HG03064 (cell line): Measurements from ENCODE around the gene IQGAP3.
A peak's percentile ranks its signal among the peaks of the same experiment; 100 is the strongest.
"Not testable (repeated sequence)": the region's sequence is repeated elsewhere in the genome, so short reads cannot be mapped to it uniquely, and the experiment has no call there.

ENCODE experiments used
- ATAC-seq: cut with Tn5 transposase; IDR thresholded peaks from one replicate; pipeline ENCODE4 v1.9.1; 2021; ENCODE audit warnings: low read depth; ENCODE audit not compliant: unreplicated experiment

IQGAP3 gene

DNA sequence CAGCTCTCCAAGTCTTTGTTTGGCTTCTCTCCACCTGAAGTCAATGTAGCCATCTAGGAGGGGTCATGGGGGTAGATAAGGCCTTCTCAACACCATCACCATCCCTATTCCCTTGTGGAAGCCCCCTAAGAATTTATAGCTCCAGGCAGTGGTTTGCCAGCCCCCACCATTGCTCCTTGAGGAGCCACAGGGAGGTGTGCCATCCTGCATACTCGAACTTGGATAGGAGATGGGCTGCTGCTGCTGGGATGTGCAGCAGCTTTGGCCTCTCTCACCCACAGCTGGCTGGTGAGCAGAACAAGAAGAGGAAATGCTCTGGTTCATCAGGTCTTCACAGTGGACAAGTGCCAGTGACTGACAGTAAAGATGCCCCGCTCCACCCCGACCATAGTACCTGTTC lies 24.1 kb upstream of the IQGAP3 start:
- ATAC-seq = no peak

GRCh38 chr1:156595016-156595415 lies 22.7 kb upstream of the IQGAP3 start:
- ATAC-seq = no peak

DNA sequence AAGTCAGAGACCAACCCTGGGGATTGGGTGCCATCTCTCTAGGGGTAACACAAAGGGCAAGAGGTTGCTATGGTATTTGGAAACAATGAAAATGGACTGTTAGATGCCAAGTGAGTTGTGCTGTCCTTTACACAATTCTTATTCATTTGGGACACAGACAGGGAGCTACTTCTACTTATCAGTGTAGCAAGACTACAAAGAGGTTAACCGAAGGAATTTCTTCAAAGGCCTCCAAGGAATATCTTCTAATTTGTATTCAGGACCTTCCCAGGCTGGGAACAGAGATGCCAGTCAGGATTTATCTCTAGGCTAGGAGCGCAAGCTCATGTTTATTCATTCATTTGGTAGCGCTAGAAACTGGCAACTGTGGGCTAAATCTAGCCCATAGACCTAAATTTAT lies 21.8 kb upstream of the IQGAP3 start:
- ATAC-seq = no peak

DNA sequence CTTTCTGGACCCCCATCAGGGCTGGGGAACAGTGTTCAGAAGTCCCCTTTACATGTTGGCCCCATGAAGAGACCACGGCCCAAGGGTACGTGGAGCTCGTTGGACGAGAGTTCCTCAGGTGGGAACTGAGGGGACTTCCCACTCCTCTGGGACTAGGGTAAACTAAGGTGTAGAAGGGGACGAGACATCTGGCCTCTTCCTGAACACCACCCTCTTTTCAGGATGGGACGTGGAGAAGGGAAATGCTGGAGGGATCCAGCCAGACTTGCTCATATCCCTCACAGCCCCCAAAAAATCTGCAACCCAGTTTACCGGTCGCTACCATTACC lies 21.3 kb upstream of the IQGAP3 start:
- no peak for ATAC-seq

- no peak for ATAC-seq
Observed at GRCh38 chr1:156592910-156593660, 20.7 kb upstream of the IQGAP3 start.

GRCh38 chr1:156592158-156592909 lies 20.0 kb upstream of the IQGAP3 start:
- ATAC-seq = no peak

- ATAC-seq = peak; percentile 91
Observed at GRCh38 chr1:156591432-156592157, 19.2 kb upstream of the IQGAP3 start, which contains the start of gene NAXE. Gene NAXE, plus strand, starts transcription at chr1:156591776. Its CDS starts 29 bp downstream, at chr1:156591805.

DNA sequence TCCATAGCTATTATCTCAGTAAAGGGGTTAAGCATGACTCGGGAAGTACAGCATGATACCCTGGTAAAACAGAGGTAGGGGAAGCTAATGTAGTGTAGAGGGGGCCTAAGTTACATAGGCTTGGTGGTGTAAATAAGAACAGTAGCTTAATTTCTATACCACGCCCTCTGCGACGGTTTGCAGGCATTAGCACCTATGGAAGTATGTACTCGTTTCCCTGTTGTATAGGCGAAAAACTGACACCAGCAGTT lies 18.7 kb upstream of the IQGAP3 start:
- ATAC-seq = no peak

- no peak for ATAC-seq
Observed at GRCh38 chr1:156590326-156591180, 18.2 kb upstream of the IQGAP3 start.

DNA sequence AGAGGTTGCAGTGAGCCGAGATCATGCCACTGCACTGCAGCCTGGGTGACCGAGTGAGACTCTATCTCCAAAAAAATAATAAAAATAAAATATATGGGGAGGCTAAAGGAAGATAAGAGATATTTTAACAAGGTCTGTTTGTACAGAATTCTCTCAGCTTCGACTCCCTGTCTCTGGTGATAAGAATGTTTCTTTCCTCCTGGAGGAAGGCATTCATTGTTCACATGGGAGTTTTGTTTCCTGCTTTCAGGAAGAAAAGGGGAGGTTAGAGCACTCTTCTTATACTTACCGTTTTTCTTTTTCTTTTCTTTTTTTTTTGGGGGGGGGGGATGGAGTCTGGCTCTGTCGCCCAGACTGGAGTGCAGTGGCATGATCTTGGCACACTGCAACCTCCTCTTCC lies 17.2 kb upstream of the IQGAP3 start:
- no peak for ATAC-seq

- not testable (repeated sequence) for ATAC-seq
Observed at GRCh38 chr1:156587927-156588326, 15.6 kb upstream of the IQGAP3 start.

DNA sequence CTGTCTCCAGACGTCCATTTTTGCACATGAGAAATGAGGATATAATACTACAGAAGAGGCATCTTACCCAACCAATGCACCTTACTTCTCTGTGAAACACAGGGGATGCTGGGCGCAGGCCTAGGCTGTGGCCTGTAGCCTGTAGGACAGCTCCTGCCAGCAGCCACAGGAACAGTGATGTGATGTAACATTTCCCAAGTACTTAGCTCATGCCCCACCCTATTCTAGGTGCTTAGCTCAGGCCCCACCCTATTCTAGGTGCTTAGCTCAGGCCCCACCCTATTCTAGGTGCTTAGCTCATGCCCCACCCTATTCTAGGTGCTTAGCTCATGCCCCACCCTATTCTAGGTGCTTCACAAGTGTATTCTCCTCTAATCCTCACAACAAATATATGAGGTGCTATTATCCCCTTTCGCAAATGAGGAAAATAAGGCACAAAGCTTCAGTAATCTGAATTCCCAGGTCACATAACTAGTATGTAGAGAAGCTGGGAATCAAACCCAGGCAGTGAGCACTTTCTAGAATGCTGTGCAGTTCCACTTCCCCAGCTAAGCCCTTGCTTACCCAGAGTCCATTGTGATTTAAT lies 14.6 kb upstream of the IQGAP3 start:
- ATAC-seq = no peak

DNA sequence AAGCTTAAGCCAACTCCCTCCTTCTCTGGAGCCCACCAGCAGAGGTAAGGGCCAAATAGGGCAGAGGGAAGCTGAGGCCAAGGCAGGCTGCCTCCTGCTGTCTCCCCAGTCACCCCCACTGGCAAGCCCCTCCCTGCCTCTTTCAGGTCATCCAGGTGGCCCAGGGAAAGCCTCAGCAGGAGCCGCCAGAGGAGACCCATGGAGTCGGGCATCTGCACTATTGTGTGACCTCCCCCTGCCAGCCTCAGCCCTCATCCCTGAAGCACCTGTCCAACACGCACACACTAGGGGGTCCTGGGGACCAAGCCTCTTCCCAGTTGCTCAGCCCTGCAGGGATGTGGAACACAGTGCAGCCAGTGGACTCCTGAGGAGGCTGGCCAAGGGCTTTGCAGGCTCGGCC lies 14.0 kb upstream of the IQGAP3 start:
- ATAC-seq = no peak

DNA sequence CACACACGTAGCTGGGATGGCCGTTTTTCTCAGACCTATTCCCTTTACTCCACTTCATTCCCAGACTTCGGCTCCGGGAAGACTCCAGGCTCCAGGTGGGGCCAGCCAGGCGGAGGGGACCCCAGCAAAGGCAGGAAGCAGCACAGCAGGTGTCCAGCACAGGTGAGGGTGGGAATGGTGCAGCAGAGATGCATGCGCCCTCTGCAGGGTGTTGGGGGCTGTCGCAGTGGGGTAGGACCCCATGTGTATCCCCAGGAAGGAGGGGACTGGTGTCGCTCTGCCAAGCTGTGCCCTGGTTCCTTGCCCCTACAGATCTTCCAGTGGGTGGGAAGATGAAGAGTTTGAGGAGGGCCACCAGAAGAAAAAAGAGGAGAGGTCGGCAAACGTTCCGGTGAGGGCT lies 12.4 kb upstream of the IQGAP3 start:
- no peak for ATAC-seq

- ATAC-seq = no peak
Observed at GRCh38 chr1:156583821-156584622, 11.7 kb upstream of the IQGAP3 start.

GRCh38 chr1:156582388-156583017 lies 10.1 kb upstream of the IQGAP3 start:
- ATAC-seq = no peak

DNA sequence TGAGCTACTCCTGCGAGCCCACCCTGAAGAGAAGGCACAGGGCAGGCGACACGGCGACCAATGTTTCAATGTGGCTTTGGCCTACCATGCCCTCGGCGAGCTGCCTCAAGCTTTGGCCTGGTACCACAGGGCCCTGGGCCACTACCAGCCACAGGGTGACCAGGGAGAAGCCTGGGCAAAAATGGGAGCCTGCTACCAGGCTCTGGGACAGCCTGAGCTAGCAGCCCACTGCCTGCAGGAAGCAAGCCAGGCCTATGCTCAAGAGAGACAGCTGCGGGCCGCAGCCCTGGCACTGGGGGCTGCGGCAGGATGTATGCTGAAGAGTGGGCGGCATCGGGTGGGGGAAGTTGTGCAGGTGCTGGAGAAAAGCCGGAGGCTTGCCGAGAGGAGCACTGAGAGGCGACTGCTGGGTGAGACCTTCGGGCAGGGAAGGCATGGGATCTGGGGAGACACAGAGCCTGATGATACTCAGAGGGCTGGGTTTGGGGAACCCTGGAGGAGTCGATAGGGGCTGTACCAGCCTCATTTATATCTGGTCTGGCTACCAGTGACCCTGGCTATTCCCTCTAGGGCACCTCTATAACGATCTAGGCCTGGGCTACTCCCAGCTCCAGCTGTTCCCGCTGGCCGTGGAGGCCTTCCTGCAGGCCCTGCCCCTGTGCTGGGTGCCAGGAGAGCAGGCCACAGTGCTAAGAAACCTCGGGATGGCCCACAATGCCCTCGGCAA lies 9.5 kb upstream of the IQGAP3 start:
- no peak for ATAC-seq

- ATAC-seq = no peak
Observed at GRCh38 chr1:156579472-156579871, 7.1 kb upstream of the IQGAP3 start, which contains the start of gene TTC24. Gene TTC24, plus strand, starts transcription at chr1:156579723. Its CDS starts 1,642 bp downstream, at chr1:156581365.
